GM18870 (cell line): ENCODE results near the gene PLK2.

Experiments used
- ATAC-seq: cut with Tn5 transposase; IDR thresholded peaks from one replicate; pipeline ENCODE4 v1.9.1; 2021; ENCODE audit warnings: moderate library complexity; ENCODE audit not compliant: unreplicated experiment

PLK2 gene

GRCh38 chr5:58451732-58452565 is 7.9 kb downstream of the PLK2 start:
- ATAC-seq = no peak

- ATAC-seq = no peak
These were observed 8.9 kb downstream of the PLK2 start for GRCh38 chr5:58450811-58451629.

- no peak for ATAC-seq
These were observed 9.9 kb downstream of the PLK2 start for GRCh38 chr5:58450018-58450417.

GRCh38 chr5:58447226-58447625 is 12.7 kb downstream of the PLK2 start:
- ATAC-seq = no peak

- ATAC-seq = no peak
These were observed 13.9 kb downstream of the PLK2 start for GRCh38 chr5:58446024-58446423.

GRCh38 chr5:58444805-58445204 is 15.1 kb downstream of the PLK2 start:
- no peak for ATAC-seq

GRCh38 chr5:58440901-58441460 is 18.9 kb downstream of the PLK2 start:
- no peak for ATAC-seq

- ATAC-seq = no peak
These were observed 20.7 kb downstream of the PLK2 start for GRCh38 chr5:58439094-58439644.

DNA sequence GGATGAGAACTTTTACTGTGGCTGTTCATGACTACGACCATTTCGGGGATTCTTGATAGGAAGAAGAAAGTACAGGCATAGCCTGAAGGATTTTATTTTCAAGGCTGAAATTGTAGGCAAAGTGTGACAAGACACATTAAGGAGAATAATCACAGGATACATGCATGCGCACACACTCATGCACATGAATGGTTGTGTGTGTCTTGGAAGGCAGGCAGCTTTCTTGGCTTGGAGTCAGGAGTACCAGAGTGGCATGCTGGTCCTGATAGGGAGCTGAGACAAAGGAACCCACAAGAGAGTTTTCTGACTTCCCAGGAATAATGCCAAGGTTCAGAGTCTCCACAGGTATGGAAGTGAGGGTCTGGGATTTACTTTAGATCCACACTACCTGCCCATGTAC is 22.2 kb downstream of the PLK2 start:
- no peak for ATAC-seq

- no peak for ATAC-seq
These were observed 28.1 kb downstream of the PLK2 start for GRCh38 chr5:58431832-58432231.

DNA sequence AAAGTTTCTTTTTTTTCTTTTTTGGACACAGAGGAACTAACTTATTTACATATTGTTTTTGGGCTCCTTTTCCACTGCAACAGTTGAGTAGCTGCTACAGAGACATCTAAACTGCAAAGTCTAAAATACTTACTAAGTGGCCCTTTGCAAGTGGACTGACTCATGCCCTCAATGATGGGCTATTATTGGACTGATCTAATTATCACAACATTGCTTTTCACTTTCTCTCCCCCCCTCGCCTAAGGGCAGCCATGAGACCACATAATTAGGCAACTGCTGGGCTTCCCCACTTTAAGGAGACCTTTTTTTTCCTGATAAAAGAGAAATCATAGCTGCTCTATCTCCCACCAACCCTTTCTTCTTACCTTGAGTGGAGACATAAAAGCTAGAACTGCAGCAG is 47.0 kb downstream of the PLK2 start:
- no peak for ATAC-seq

- ATAC-seq = no peak
These were observed 47.8 kb downstream of the PLK2 start for GRCh38 chr5:58412081-58412480.

DNA sequence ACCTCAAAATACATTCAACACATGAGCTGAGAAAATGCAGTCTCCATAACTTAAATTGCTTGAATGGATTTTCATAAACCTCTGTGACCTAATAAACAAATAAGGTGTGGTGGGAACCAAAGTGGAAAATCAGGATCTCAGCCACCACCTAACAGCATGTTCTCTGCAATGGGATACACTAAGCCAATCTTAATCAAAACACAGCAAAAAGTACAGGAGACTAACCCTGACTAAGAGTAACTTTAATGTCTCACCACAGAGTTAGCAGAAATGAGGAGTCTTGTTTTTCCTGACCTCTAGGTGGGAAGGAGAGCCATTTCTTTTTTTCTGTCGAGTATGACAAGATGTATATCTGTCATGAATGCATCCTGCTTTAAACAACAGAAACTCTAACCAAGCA is 48.5 kb downstream of the PLK2 start:
- ATAC-seq = no peak

- ATAC-seq = no peak
These were observed 49.4 kb downstream of the PLK2 start for GRCh38 chr5:58410441-58410840.

DNA sequence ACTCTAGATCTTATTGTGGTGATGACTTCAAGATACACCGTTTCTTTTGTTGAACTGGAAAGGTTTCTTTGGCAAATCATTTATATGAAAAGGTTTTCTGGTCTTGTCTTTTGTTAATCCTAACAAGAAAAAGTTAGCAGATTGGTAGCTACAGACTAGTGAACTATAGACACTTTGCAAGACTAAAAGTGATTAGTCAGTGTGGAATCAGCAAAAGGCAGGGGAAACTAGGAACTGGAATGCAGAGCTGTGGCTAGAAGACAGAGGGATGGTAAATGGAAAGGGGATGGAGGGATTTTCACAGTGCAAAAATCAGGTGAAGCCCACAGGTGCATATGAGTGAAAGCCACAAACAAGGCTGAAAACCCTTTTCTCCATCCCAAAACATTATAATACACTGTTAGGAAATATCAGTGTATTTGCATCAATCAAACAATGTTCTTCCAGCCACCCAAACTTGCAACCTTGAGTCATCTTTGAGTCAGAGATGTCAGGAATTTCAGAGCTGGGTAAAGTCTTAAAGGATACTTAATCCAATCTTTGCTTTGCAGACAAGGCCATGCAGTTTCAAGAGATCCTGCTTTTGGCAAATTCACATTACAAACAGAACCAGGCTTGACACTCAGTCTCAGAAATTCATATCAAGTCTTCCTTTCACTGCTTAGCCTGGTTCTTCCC is 52.7 kb downstream of the PLK2 start:
- ATAC-seq = no peak

DNA sequence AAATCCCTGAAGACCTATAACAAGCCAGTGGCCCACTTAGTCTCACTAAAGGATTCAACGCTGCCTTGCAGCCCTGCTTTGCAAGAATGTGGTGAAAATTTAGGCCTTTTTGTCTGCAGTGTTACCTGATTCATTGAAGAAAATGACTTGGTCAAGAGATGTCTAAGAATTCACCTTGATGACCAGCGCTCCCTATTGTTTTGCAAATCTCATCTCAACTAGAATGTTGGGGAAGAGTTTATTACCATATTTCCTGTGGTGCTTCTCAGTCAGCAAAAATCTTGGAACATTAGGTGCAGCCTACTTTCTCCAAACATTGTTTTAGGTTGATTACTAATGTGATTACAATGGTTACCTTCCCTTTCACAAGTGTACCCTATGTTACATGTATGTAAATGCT is 53.5 kb downstream of the PLK2 start:
- ATAC-seq = no peak

- no peak for ATAC-seq
These were observed 54.7 kb downstream of the PLK2 start for GRCh38 chr5:58405175-58405574.

DNA sequence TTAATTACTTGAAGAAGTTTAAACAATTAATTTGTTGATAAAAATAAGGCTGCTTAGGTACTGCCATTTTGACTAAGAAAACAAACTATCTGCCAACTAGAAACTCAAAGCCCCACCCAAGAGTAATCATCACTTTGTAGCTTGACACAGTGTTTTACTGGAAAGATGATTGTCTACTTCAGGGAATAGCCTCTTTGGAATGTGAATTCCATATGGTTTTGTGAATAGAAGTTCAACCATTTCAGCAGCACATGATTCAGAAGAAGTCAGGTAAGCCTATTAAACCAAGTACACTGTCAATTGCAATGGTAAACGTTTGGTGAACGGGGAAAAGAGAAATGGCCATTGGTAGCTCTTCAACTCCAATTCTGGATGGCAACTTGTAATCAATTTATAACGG is 55.2 kb downstream of the PLK2 start:
- ATAC-seq = no peak
